ENCODE results near the gene SLC7A9.
"Not testable (repeated sequence)": the region's sequence is repeated elsewhere in the genome, so short reads cannot be mapped to it uniquely, and the experiment has no call there.

SLC7A9 gene

DNA sequence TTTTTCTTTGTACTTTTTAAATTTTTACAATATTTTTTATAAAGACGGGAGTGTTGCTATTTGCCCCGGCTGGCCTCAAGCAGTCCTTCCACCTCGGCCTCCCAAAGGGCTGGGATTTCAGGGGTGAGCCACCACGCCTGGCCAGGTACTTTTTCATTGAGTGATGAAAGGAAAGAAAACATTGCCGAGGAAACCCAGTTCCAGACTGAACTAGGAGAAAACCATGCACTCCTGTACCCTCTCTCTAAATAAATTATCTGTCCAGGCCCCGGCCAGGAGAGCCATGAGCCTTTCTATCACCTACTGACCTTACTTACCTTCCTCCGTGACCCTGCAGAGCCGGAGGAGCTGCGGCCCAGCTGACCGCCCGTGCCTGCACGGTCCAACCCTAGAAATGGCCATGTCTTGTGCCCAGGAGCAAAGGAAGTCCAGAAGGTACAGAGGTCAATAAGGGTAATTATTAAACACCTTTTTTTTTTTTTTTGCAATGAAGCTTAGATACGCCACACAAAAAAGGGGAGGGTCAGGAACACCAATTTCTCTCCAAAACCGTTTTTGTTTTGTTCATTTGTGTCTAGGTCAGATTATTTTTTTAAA lies at the start of gene SLC7A9:
Gene SLC7A9 (minus strand): TSS at position 399 of the 597 bp plus-strand sequence. CDS start 1,233 bp downstream, outside the sequence.
- DNase-seq: no peak

GRCh38 chr19:32919365-32919764 lies 49.8 kb upstream of the SLC7A9 start:
- no peak for DNase-seq

- DNase-seq: no peak
These were observed 48.0 kb upstream of the SLC7A9 start for GRCh38 chr19:32917616-32917996.

DNA sequence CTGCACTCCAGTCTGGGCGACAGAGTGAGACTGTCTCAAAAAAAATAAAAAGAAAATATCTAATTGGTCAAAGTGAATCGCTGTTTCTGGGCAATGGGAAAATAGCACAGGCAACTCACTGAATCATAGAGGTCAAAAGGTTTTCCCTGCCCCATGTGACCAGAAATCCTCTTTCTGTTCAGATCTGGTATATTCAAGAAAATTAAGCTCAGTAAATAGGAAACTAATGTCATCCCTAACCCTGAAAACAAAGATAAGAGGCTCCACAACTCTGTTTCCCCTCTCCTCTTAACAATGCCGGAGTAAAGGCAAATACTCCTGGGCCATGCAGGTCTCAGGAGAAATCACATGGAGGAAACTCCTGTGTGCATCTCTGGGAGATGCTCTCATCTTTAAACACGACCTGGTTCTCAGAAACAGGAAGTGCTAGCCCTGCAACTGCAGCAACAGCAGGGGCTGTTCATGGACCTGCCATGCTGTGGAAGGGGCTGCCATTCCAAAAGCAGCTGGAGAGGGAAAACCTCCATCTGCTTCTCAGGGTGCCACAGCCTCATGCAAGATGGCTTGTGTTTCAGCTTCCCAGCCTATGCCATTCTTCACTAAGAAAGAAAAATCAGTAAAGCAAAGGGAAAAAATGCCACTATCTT lies 47.5 kb upstream of the SLC7A9 start:
- DNase-seq: peak; percentile 2

DNA sequence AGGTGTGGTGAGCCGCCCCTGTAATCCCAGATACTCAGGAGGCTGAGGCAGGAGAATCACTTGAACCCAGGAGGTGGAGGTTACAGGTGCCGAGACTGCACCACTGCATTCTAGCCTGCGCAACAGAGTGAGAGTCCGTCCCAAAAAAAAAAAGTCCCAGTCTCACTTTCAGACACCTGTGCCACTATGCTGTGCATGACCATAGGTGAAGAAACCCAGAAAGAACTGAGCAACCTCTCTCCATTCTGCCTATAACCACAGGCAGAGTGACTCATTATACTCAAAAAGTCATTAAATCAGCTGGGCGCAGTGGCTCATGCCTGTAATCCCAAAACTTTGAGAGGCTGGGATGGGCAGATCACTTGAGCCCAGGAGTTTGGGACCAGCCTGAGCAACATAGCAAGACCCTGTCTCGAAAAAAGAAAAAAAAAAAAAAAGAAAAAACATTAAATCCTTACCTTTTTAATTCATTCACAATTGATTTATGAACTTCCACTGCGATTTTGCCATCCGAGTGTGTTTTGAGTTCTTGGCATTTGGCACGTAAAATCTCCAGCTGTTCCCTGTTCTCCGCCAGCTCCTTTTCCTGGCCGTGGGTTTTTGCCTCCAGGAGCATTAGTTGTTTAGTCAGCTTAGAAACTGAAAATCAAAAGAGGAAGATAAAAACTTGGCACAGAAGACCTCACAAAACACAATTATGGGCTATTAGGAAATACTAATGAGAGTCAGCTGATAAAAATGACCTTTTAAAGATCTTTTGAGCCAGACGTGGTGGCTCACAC lies 45.5 kb upstream of the SLC7A9 start:
- DNase-seq: no peak

GRCh38 chr19:32911467-32911866 lies 41.9 kb upstream of the SLC7A9 start:
- no peak for DNase-seq

GRCh38 chr19:32910874-32911273 lies 41.3 kb upstream of the SLC7A9 start:
- DNase-seq: no peak

- DNase-seq: no peak
These were observed 40.5 kb upstream of the SLC7A9 start for GRCh38 chr19:32910094-32910493.

GRCh38 chr19:32909257-32909656 lies 39.7 kb upstream of the SLC7A9 start:
- no peak for DNase-seq

DNA sequence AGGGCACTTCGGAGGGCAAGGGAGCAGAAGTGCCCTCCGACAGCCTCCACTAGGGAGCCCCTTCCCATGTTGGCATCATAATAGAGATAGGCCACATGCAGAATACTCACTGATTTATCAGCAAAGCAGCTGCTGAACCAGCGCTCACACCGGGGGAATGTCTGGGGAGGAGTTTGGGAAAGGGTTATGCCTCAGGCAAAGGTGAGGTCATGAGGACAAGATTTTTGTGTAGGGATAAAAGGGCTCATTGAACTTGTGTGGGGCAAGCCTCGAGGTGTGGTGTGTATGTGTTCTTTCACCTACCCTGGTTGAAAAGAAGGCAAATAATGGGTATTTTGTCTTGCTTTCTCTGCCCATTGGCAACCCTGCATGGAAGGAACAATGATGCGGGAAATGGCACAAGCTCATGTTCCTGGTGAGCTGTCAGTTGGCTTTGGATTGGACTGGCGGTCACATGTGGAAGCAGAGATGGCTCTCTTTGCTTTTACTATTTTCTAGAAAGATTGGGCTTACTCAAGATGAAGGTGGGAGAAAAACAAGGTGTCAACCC lies 39.1 kb upstream of the SLC7A9 start:
- no peak for DNase-seq

GRCh38 chr19:32902448-32902847 lies 32.9 kb upstream of the SLC7A9 start:
- no peak for DNase-seq

DNA sequence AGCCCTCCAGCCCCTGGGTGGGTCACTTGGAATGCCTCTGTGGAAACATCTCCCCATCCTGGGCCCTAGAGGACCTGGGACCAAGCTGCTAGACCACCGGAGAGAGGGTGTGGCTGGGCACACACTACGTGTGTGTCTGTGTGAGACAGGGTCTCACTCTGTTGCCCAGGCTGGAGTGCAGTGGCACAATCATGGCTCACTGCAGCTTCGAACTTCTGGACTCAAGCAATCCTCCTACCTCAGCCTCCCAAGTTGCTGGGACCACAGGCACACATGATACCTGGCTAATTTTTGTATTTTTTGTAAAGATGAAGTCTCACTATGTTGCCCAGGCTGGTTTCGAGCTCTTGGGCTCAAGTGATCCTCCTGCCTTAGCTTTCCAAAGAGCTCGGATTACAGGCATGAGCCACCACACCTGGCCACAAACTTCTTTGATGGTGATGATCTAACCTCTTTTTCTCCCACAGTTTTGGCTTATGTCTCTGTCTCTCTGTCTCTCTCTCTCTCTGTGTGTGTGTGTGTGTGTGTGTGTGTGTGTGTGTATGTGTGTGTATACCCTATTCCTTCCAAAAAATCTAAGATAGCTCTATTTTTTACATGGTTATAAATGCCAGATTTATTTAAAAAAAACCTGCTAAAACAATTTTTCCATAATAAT lies 32.1 kb upstream of the SLC7A9 start:
- DNase-seq: no peak

- no peak for DNase-seq
These were observed 27.1 kb upstream of the SLC7A9 start for GRCh38 chr19:32896516-32897214.

GRCh38 chr19:32895384-32895783 lies 25.8 kb upstream of the SLC7A9 start:
- no peak for DNase-seq

DNA sequence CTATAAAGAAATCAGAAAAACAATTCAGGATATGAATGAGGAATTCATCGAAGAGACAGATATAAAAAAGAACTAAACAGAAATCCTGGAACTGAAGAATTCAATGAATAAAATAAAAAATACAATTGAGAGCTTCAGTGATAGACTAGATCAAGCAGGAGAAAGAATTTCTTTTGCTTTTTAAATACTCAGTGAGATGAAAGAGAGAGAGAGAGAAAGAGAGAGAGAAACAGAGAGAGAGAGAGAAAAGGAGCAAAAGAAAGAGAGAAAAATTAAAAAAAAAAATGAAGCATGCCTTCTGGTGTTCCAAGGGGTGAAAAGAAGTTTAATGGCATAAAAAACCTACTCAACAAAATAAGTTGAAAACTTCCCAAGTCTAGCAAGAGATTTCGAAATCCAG lies 22.0 kb upstream of the SLC7A9 start:
- DNase-seq: no peak

DNA sequence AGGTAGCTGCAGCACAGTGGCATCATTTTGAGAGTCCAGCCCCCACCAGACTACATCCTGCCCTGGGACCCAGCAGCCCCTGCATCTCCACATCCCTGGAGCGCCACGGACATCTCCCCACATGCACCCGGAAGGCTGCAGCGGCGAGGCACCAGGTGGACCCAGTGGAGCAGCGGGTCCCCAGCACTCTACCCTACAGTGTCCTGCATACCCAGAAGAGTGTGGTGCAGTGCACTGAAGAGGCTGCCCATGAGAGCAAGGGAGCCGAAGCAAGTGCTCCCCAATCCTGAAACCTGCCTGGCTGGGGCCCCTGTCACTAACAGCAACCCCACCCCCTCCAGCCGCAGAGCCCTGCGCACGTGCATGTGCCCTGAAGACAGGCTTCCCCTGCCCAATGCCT lies 21.3 kb upstream of the SLC7A9 start:
- DNase-seq: no peak

DNA sequence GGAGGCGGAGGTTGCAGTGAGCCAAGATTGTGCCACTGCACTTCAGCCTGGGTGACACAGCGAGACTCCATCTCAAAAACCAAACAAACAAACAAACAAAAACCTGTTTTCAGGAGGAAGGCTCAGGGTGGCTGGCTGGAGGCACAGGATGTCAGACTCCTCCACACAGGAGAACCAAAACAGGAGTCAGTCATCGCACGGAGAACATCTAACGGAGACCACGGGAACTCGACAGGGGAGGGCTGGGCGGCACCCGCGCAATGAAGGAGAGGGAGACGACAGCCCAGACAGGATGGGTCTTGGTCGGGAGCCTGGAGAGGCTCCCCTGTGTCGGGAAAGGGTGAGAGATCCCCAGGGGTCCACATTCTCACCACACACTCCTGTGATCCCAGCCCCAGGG lies 20.8 kb upstream of the SLC7A9 start:
- DNase-seq: no peak

GRCh38 chr19:32889137-32889934 lies 19.8 kb upstream of the SLC7A9 start:
- DNase-seq: no peak

GRCh38 chr19:32887572-32888215 lies 18.1 kb upstream of the SLC7A9 start:
- DNase-seq: no peak

DNA sequence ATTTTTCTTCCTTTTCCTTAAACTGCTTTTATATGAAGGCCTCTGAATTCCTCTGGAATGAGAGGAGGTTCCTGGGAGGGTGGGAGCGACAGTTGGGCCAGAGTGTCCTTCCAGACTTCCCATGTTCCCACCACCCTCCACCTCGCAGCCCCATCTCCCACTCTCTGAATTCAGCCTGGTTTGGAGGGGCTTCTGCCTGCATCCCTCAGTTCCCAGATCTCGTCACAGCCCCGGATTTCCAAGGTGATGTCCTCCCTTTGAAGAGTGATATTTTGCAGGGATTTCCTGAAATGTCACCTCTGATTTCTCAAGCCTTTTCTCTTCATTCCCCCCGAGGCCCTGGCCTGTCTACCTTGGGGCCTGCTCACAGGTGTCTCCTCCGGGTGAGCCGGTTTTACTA lies 16.7 kb upstream of the SLC7A9 start:
- no peak for DNase-seq

GRCh38 chr19:32885255-32885654 lies 15.7 kb upstream of the SLC7A9 start:
- DNase-seq: not testable (repeated sequence)
